ENCODE measurements around the gene DDIAS.
"Not testable (repeated sequence)": the region's sequence is repeated elsewhere in the genome, so short reads cannot be mapped to it uniquely, and the experiment has no call there.

The DDIAS gene

DNA sequence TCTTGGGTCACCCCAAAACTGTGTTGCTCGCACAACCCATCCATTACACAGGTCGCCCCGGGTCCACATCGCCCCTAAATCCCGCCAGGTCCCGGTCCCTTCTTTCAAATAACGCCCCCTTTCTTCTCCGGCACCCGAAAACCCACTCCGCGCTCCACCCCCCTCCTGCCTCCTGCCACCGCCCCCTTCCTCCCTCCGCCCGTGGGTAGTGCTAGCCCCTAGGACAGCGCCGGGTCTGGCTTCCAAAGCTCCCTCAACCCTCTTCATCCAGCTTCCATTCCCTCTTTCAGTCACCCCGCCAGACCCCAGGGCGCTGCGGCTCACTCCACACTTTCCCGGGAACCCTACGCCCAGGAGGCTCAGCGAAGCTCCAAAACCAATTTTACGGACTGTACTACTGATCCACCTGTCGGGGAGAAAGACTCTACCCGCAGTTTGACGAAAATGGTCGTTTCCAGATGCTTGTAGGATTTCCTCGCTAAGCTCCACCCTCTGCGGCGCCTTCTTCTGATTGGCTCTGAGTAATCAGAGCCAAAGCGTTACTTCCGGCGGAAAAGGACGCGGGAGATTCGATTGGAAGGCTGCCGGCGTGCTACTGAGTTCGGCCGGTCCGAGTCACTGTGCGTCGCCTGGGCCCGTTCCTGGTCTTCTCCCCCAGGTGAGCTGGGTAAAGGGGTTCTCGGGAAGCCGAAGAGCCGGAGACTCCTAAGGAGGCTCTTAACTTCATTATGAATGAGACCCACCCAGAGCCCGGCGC is at the start of gene DDIAS:
DDIAS (plus strand) TSS at position 572 of the 757 bp plus-strand sequence. CDS start 13,003 bp downstream, outside the sequence.
- no peak for TF ChIP-seq CTCF (IDR thresholded peaks at IDR 0.05; ENCODE audit: low read depth, low read length, missing control alignments)
- DNase-seq (ENCODE audit: extremely low read depth, low read depth), result peak; percentile 97
- peak within 1 kb of the TSS; percentile 74 for H3K4me3 ChIP-seq (replicated peaks; ENCODE audit: low read depth, low read length)

DNA sequence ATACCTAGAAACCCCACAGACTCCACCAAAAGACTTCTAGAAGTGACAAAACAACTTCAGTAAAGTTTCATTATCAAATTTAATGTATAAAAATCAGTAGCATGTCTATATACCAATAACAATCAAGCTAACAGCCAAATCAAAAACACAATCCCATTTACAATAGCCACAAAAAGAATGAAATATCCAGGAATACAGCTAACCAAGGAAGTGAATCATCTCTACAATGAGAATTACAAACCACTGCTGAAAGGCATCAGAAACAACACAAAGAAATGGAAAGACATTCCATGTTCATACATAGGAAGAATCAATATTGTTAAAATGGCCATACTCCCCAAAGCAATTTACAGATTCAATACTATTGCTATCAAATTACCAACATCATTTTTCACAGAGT is 47.3 kb upstream of the DDIAS start:
- DNase-seq (ENCODE audit: extremely low read depth, low read depth), result no peak
- H3K4me3 ChIP-seq (replicated peaks; ENCODE audit: low read depth, low read length), result no peak overlapping the region
- TF ChIP-seq CTCF (IDR thresholded peaks at IDR 0.05; ENCODE audit: low read depth, low read length, missing control alignments), result no peak

- not testable (repeated sequence) for H3K4me3 ChIP-seq (replicated peaks; ENCODE audit: low read depth, low read length); DNase-seq (ENCODE audit: extremely low read depth, low read depth)
These were observed 46.6 kb upstream of the DDIAS start for GRCh38 chr11:82854916-82855315.

- no peak for DNase-seq (ENCODE audit: extremely low read depth, low read depth)
- no peak overlapping the region for H3K4me3 ChIP-seq (replicated peaks; ENCODE audit: low read depth, low read length)
- TF ChIP-seq CTCF (IDR thresholded peaks at IDR 0.05; ENCODE audit: low read depth, low read length, missing control alignments), result no peak
These were observed 45.9 kb upstream of the DDIAS start for GRCh38 chr11:82855616-82856015.

GRCh38 chr11:82857145-82857544 is 44.4 kb upstream of the DDIAS start:
- no peak for TF ChIP-seq CTCF (IDR thresholded peaks at IDR 0.05; ENCODE audit: low read depth, low read length, missing control alignments)
- H3K4me3 ChIP-seq (replicated peaks; ENCODE audit: low read depth, low read length), result no peak overlapping the region
- no peak for DNase-seq (ENCODE audit: extremely low read depth, low read depth)

DNA sequence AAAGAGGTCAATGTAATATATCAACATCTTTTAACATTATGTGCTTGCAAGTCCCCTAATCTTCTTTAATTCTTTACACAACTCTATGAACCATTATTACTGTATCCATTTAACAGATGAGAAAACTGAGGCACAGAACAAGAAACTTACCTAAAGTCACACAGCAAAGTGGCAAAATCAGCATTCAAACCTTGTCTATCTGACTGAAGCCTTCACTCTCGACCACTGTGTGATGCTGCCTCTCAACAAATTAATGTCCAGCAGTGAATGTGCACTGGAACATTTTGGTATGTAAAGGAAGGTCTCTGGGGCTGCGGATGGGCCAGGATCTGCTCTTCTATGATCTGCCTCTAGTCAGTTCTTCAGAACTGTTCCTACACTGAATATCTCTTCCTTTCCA is 43.4 kb upstream of the DDIAS start:
- DNase-seq (ENCODE audit: extremely low read depth, low read depth), result no peak
- no peak overlapping the region; the same call in 1 of the 2 replicates for H3K4me3 ChIP-seq (replicated peaks; ENCODE audit: low read depth, low read length)
- TF ChIP-seq CTCF (IDR thresholded peaks at IDR 0.05; ENCODE audit: low read depth, low read length, missing control alignments), result no peak

DNA sequence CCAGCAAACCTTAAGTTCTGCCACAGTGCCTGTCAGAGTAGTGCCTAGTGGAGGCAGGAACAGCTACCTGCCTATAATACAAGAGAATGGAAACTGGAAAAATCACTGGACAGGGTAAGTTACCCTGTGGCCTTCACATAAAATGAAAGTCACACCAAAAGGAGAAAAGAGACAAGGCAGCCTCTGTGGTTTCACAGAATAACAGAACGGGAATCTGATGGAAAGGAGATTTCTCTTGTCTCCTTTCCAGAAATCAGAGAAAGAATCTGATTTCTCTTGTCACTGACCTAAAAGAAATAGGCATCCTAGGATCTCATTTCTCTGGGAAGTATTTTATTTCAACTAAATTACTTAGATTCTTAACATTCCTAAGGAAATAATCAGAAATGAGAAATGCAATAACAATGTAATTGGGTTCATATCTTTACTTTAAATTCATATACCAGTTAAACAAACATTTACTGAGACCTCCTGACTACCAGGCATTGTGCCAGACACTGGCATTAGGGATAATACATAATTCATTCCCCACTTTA is 42.9 kb upstream of the DDIAS start:
- TF ChIP-seq CTCF (IDR thresholded peaks at IDR 0.05; ENCODE audit: low read depth, low read length, missing control alignments), result no peak

More for the DNA sequence above, 42.9 kb upstream of the DDIAS start:
- DNase-seq (ENCODE audit: extremely low read depth, low read depth), result peak; percentile 54
- H3K4me3 ChIP-seq (replicated peaks; ENCODE audit: low read depth, low read length), result no peak overlapping the region; the same call in 1 of the 2 replicates
